ENCODE results near the gene PTMS.

PTMS gene

GRCh38 chr12:6723607-6724408 lies 42.4 kb upstream of the PTMS start, which contains the start of gene COPS7A (continued):
- TF ChIP-seq PRDM2 (tag by site-specific recombination; IDR thresholded peaks at IDR 0.05; ENCODE audit: borderline replicate concordance) (no peak), MYNN (tag by site-specific recombination; IDR thresholded peaks at IDR 0.05; ENCODE audit: borderline replicate concordance) (no peak), BCL11A (tag by site-specific recombination; IDR thresholded peaks at IDR 0.05; ENCODE audit: low read depth) (peak; percentile 10; the same call in 1 of the 2 replicates), ZNF292 (tag by site-specific recombination; IDR thresholded peaks at IDR 0.05; ENCODE audit: borderline replicate concordance, low read depth) (no peak), ZNF488 (tag by site-specific recombination; IDR thresholded peaks at IDR 0.05) (no peak), ZNF354C (tag by site-specific recombination; IDR thresholded peaks at IDR 0.05; ENCODE audit: borderline replicate concordance, low read depth) (no peak), FEZF1 (tag by site-specific recombination; IDR thresholded peaks at IDR 0.05) (peak; percentile 66), ZNF621 (tag by site-specific recombination; IDR thresholded peaks at IDR 0.05) (no peak), ATF2 (tag by site-specific recombination; IDR thresholded peaks at IDR 0.05; ENCODE audit: low read depth) (no peak), ZNF600 (tag by site-specific recombination; IDR thresholded peaks at IDR 0.05) (peak; percentile 74), ZNF16 (tag by site-specific recombination; IDR thresholded peaks at IDR 0.05; ENCODE audit: low read depth) (no peak), ZNF184 (tag by site-specific recombination; IDR thresholded peaks at IDR 0.05) (peak; percentile 20; the same call in 1 of the 2 replicates), SCRT1 (tag by site-specific recombination; IDR thresholded peaks at IDR 0.05; ENCODE audit: borderline replicate concordance) (no peak), ZNF610 (tag by site-specific recombination; IDR thresholded peaks at IDR 0.05; ENCODE audit: borderline replicate concordance) (peak; percentile 85), ZNF362 (tag by site-specific recombination; IDR thresholded peaks at IDR 0.05) (peak; percentile 92), ZNF114 (tag by site-specific recombination; IDR thresholded peaks at IDR 0.05) (no peak), ZNF202 (tag by site-specific recombination; IDR thresholded peaks at IDR 0.05; ENCODE audit: borderline replicate concordance) (no peak), SALL2 (tag by site-specific recombination; IDR thresholded peaks at IDR 0.05; ENCODE audit: borderline replicate concordance) (no peak), ZNF654 (tag by site-specific recombination; IDR thresholded peaks at IDR 0.05; ENCODE audit: low read depth) (no peak), GLIS2 (tag by site-specific recombination; IDR thresholded peaks at IDR 0.05) (peak; percentile 96), ZNF174 (tag by site-specific recombination; IDR thresholded peaks at IDR 0.05) (no peak), ZNF133 (tag by site-specific recombination; IDR thresholded peaks at IDR 0.05) (no peak), YY2 (tag by site-specific recombination; IDR thresholded peaks at IDR 0.05) (peak; percentile 81), ZNF140 (tag by site-specific recombination; IDR thresholded peaks at IDR 0.05) (no peak), ZNF677 (tag by site-specific recombination; IDR thresholded peaks at IDR 0.05) (no peak), GLIS1 (tag by site-specific recombination; IDR thresholded peaks at IDR 0.05) (peak; percentile 96), ZNF571 (tag by site-specific recombination; IDR thresholded peaks at IDR 0.05) (no peak), ZNF580 (tag by site-specific recombination; IDR thresholded peaks at IDR 0.05) (peak; percentile 44; the same call in 1 of the 2 replicates)
- TF ChIP-seq, protein P1, sequence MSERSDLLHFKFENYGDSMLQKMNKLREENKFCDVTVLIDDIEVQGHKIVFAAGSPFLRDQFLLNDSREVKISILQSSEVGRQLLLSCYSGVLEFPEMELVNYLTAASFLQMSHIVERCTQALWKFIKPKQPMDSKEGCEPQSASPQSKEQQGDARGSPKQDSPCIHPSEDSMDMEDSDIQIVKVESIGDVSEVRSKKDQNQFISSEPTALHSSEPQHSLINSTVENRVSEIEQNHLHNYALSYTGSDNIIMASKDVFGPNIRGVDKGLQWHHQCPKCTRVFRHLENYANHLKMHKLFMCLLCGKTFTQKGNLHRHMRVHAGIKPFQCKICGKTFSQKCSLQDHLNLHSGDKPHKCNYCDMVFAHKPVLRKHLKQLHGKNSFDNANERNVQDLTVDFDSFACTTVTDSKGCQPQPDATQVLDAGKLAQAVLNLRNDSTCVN (tag by site-specific recombination; optimal IDR thresholded peaks at IDR 0.05), result peak; percentile 65
